Liver (tissue), 9 donors: ENCODE measurements around the gene MYO15B. TPM values are rescaled to one million over a fixed set of nuclear protein-coding genes. Genes with fewer than 3 reads are reported as not detected.
"Not testable (repeated sequence)": the region's sequence is repeated elsewhere in the genome, so short reads cannot be mapped to it uniquely, and the experiment has no call there.

ENCODE experiments used
- DNase-seq: peaks from one replicate; pipeline ENCODE4 v3.0.0-alpha.2; 2017; ENCODE audit warnings: low spot score
- H3K27ac ChIP-seq, 2 donors: one replicate each; pipeline ENCODE4 v1.7.0; 2013; ENCODE audit warnings: inconsistent platforms in 2 of 2, low read length in 2 of 2, control low read depth in 1 of 2, low read depth in 1 of 2, mild to moderate bottlenecking in 1 of 2
- H3K27me3 ChIP-seq, 4 donors: one replicate each; pipeline versions ENCODE4 v1.6.1 to v1.7.0; 2013; ENCODE audit warnings: low read length in 3 of 4, inconsistent platforms in 1 of 4, mild to moderate bottlenecking in 1 of 4, moderate library complexity in 1 of 4; ENCODE audit not compliant: control insufficient read depth in 4 of 4, insufficient read depth in 4 of 4
- H3K36me3 ChIP-seq, 4 donors: one replicate each; pipeline versions ENCODE4 v1.6.1 to v1.7.0; 2013; ENCODE audit warnings: low read length in 3 of 4, mild to moderate bottlenecking in 3 of 4, low read depth in 1 of 4, moderate library complexity in 1 of 4; ENCODE audit not compliant: control insufficient read depth in 4 of 4, insufficient read depth in 3 of 4
- H3K4me1 ChIP-seq, 4 donors: one replicate each; pipeline versions ENCODE4 v1.6.1 to v1.7.0; 2013; ENCODE audit warnings: low read length in 3 of 4, mild to moderate bottlenecking in 3 of 4, moderate library complexity in 1 of 4; ENCODE audit not compliant: control insufficient read depth in 4 of 4, insufficient read depth in 4 of 4
- H3K4me3 ChIP-seq, 3 donors: one replicate each; pipeline versions ENCODE4 v1.6.1 to v1.7.0; 2013; ENCODE audit warnings: low read length in 3 of 3, control low read depth in 1 of 3, low read depth in 1 of 3, mild to moderate bottlenecking in 1 of 3
- H3K9ac ChIP-seq, 2 donors: one replicate each; pipeline ENCODE4 v1.7.0; 2013; ENCODE audit warnings: low read length in 2 of 2, mild to moderate bottlenecking in 2 of 2, moderate library complexity in 2 of 2, control low read depth in 1 of 2, low read depth in 1 of 2
- H3K9me3 ChIP-seq, 4 donors: one replicate each; pipeline versions ENCODE4 v1.6.1 to v1.7.0; 2013; ENCODE audit warnings: low read length in 3 of 4; ENCODE audit not compliant: control insufficient read depth in 4 of 4
- FOXA1 ChIP-seq: IDR thresholded peaks from 2 replicates; pipeline ENCODE4 v1.6.1; 2016; ENCODE audit warnings: antibody characterized with exemption
- FOXA2 ChIP-seq: IDR thresholded peaks from 2 replicates; pipeline ENCODE4 v1.6.1; 2016; ENCODE audit warnings: antibody characterized with exemption
- GABPA ChIP-seq, 2 donors: IDR thresholded peaks in 1 of 2; conservative IDR thresholded peaks in 1 of 2; 2 replicates each; pipeline ENCODE4 v1.6.1; 2016; ENCODE audit warnings: antibody characterized with exemption in 2 of 2, mild to moderate bottlenecking in 1 of 2, moderate library complexity in 1 of 2
- HNF4A ChIP-seq, 2 donors: conservative IDR thresholded peaks; 2 replicates each; pipeline ENCODE4 v1.6.1; 2016; ENCODE audit warnings: antibody characterized with exemption in 2 of 2, mild to moderate bottlenecking in 2 of 2
- HNF4G ChIP-seq: IDR thresholded peaks from 2 replicates; pipeline ENCODE4 v1.6.1; 2016; ENCODE audit warnings: antibody characterized with exemption
- RXRA ChIP-seq, 2 donors: IDR thresholded peaks; 2 replicates each; pipeline ENCODE4 v1.6.1; 2017 to 2018; ENCODE audit warnings: antibody characterized with exemption in 2 of 2, mild to moderate bottlenecking in 1 of 2
- SP1 ChIP-seq: IDR thresholded peaks from 2 replicates; pipeline ENCODE4 v1.6.1; 2018; ENCODE audit warnings: antibody characterized with exemption, mild to moderate bottlenecking
- TAF1 ChIP-seq: conservative IDR thresholded peaks from 2 replicates; pipeline ENCODE4 v1.6.1; 2016; ENCODE audit warnings: antibody characterized with exemption, mild to moderate bottlenecking
- YY1 ChIP-seq: IDR thresholded peaks from 2 replicates; pipeline ENCODE4 v1.6.1; 2016; ENCODE audit warnings: antibody characterized with exemption, mild to moderate bottlenecking
- WGBS: extraction: QIAGEN DNeasy Blood & Tissue Kit; methylation state at CpG from one replicate; pipeline ENCODE4 v1.1.7; 2013; 5-methylcytosine and 5-hydroxymethylcytosine counted together
- polyA plus RNA-seq, 2 donors: library from polyadenylated mRNA; stranded (reverse) in 1 of 2; unstranded in 1 of 2; fragments of 200-250 nt in 1 of 2; fragments of >200 nt in 1 of 2; fragmentation: Nextera tagmentation in 1 of 2; extraction: Ambion mirVana in 1 of 2; gene quantifications; one replicate each; pipeline versions ENCODE4 v1.2.1 to v1.2.3, GENCODE V29; 2013 to 2015
- total RNA-seq, 2 donors: library from RNA; depleted of rRNA; stranded (reverse); fragments of >200 nt; gene quantifications; one replicate each; pipeline ENCODE4 v1.2.3, GENCODE V29; 2014
- TF ChIP-seq, protein P1 (sequence below): IDR thresholded peaks from 2 replicates; pipeline ENCODE4 v1.6.1; 2016; ENCODE audit warnings: antibody characterized with exemption
- TF ChIP-seq, protein P2 (sequence below): IDR thresholded peaks from 2 replicates; pipeline ENCODE4 v1.6.1; 2016; ENCODE audit warnings: antibody characterized with exemption
- TF ChIP-seq, protein P3 (sequence below): fragments of 150-350 bp; IDR thresholded peaks from 2 replicates; pipeline ENCODE4 v1.5.1; 2017; ENCODE audit warnings: improper control_type of control experiment, low read depth, low read length; ENCODE audit not compliant: missing input control
- donor health status: healthy.
- donor health status: healthy.
- donor health status: healthy.
- donor health status: healthy.
- donor health status: healthy.

MYO15B gene
- total and polyA plus RNA-seq, 4 donors, result 13.3 to 34.4 (median 18.0) TPM

DNA sequence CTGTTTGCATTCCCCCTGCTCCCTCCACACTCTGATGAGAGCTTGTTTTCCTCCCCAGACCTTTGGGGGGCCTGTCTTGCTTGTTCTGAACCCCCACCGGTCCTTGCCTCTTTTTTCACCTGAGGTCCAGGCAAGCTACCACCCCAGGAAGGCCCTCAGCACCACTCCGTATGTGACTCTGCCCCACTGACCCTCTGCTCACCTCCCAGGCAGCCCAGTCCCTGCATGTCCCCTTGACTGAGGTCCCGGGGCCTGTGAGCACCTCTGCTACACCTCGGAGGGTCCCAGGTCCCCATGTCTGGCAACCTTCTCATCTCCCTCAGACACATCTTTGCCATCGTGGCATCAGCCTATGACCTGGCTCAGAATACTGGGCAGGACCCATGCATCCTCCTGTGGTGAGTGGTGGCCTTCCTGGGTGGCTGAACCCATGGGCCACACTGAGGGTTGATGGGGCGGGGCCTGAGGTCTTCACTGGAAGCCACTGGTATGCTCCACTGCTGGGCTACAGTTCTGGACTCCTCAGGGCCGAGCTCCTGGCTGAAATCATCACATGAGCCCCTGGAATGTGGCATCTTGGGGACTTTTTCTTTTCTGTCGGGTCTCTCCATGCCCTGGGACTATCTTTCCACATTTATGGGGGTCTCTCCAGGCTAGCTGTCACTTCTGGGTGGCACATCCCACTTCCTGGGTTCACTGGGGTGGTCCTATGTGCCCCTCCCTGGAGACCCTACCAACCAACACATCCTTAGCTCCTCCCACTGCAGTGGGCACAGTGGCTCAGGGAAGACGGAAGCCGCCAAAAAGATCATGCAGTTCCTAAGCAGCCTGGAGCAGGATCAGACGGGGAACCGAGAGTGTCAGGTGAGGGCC is 3.5 kb downstream of the MYO15B start:
- no peak for DNase-seq
- Histone ChIP-seq H3K9ac (no peak overlapping the region), H3K4me3 (no peak overlapping the region), H3K36me3 (peaks cover 0 to 1% (median 0%) of the 10 kb centered on the region in 4 donors), H3K27me3 (no peaks in the 10 kb centered on the region), H3K27ac (no peak overlapping the region), H3K9me3 (no peaks in the 10 kb centered on the region), H3K4me1 (peaks cover 3 to 13% (median 8%) of the 10 kb centered on the region in 4 donors)
- TF ChIP-seq FOXA1, result no peak
- TF ChIP-seq HNF4A (conservative IDR thresholded peaks at IDR 0.05), result no peak
- no peak for TF ChIP-seq GABPA (IDR thresholded peaks at IDR 0.05 in 1 of 2, conservative IDR thresholded peaks at IDR 0.05 in 1 of 2)
- whole genome bisulfite sequencing, result 89% methylated on average over 12 of the region's 12 CpGs

DNA sequence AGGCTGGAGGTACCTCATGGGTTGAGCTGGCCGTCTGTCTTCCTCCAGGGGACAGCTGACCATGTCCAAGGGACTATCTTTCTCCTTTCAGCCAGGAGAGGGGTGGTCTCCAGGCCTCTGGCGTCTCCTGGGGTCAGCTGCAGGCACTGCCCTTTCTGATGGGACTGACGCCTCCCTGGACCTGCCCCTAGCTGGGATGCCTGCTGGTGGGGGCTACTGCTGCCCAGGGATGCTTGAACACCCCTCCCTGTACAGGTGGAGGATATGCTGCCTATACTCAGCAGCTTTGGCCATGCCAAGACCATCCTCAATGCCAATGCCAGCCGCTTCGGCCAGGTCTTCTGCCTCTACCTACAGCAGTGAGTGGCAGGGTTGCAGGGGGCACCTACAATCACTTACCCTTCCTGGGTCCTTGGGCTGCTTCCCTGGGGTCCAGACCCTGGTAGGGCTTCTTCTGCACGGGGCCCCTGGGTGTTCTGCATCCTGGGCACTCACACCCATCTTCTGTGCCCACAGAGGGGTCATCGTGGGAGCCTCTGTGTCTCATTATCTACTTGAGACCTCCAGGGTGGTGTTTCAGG is 4.2 kb downstream of the MYO15B start:
- Histone ChIP-seq H3K4me3 (no peak overlapping the region), H3K36me3 (peaks cover 0 to 1% (median 0%) of the 10 kb centered on the region in 4 donors), H3K9ac (no peak overlapping the region), H3K4me1 (peaks cover 3 to 13% (median 8%) of the 10 kb centered on the region in 4 donors), H3K27ac (no peak overlapping the region), H3K9me3 (no peaks in the 10 kb centered on the region), H3K27me3 (no peaks in the 10 kb centered on the region)
- 91% methylated on average over 7 of the region's 7 CpGs for WGBS
- TF ChIP-seq GABPA (IDR thresholded peaks at IDR 0.05 in 1 of 2, conservative IDR thresholded peaks at IDR 0.05 in 1 of 2), result no peak
- no peak for TF ChIP-seq FOXA2
- TF ChIP-seq HNF4A (conservative IDR thresholded peaks at IDR 0.05), result no peak
- TF ChIP-seq, protein P1, sequence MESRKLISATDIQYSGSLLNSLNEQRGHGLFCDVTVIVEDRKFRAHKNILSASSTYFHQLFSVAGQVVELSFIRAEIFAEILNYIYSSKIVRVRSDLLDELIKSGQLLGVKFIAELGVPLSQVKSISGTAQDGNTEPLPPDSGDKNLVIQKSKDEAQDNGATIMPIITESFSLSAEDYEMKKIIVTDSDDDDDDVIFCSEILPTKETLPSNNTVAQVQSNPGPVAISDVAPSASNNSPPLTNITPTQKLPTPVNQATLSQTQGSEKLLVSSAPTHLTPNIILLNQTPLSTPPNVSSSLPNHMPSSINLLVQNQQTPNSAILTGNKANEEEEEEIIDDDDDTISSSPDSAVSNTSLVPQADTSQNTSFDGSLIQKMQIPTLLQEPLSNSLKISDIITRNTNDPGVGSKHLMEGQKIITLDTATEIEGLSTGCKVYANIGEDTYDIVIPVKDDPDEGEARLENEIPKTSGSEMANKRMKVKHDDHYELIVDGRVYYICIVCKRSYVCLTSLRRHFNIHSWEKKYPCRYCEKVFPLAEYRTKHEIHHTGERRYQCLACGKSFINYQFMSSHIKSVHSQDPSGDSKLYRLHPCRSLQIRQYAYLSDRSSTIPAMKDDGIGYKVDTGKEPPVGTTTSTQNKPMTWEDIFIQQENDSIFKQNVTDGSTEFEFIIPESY, result no peak
- no peak for TF ChIP-seq SP1
- TF ChIP-seq, protein P2, sequence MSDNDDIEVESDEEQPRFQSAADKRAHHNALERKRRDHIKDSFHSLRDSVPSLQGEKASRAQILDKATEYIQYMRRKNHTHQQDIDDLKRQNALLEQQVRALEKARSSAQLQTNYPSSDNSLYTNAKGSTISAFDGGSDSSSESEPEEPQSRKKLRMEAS, result no peak
- TF ChIP-seq TAF1, result no peak
- no peak for DNase-seq

DNA sequence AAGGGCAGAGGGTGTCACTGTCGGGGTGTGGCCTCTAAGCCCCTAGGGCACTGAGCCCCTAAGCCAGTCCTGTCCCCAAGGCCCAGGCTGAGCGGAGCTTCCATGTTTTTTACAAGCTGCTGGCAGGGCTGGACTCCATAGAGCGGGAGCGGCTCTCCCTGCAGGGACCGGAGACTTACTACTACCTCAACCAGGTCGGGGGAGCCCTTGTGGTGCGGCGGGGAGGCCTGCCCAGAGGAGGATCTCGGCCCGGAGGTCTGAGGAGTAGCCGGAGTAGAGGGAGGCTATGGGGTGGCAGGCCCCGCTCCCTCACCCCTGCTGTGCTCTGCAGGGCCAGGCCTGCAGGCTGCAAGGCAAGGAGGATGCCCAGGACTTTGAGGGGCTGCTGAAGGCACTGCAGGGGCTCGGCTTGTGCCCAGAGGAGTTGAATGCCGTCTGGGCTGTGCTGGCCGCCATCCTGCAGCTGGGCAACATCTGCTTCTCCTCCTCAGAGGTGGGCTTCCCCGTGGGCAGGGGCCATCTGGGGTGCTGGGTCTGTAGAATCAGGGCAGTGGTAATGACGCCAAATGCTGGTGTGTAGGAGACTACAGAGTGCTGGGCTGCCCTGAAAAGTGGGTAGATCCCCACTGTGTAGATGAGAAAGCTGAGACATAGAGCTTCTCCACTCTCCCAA is 4.9 kb downstream of the MYO15B start:
- Histone ChIP-seq H3K9ac (no peak overlapping the region), H3K4me3 (no peak overlapping the region), H3K27ac (no peak overlapping the region), H3K27me3 (no peaks in the 10 kb centered on the region), H3K36me3 (peaks cover 0 to 1% (median 0%) of the 10 kb centered on the region in 4 donors), H3K9me3 (no peaks in the 10 kb centered on the region), H3K4me1 (peaks cover 3 to 12% (median 8%) of the 10 kb centered on the region in 4 donors)
- TF ChIP-seq RXRA (IDR thresholded peaks at IDR 0.05) (no peak), FOXA1 (no peak), SP1 (no peak), HNF4G (no peak), YY1 (no peak), TAF1 (no peak), HNF4A (conservative IDR thresholded peaks at IDR 0.05) (no peak)
- TF ChIP-seq, protein P3, sequence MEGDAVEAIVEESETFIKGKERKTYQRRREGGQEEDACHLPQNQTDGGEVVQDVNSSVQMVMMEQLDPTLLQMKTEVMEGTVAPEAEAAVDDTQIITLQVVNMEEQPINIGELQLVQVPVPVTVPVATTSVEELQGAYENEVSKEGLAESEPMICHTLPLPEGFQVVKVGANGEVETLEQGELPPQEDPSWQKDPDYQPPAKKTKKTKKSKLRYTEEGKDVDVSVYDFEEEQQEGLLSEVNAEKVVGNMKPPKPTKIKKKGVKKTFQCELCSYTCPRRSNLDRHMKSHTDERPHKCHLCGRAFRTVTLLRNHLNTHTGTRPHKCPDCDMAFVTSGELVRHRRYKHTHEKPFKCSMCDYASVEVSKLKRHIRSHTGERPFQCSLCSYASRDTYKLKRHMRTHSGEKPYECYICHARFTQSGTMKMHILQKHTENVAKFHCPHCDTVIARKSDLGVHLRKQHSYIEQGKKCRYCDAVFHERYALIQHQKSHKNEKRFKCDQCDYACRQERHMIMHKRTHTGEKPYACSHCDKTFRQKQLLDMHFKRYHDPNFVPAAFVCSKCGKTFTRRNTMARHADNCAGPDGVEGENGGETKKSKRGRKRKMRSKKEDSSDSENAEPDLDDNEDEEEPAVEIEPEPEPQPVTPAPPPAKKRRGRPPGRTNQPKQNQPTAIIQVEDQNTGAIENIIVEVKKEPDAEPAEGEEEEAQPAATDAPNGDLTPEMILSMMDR, result no peak
- no peak for DNase-seq
- 94% methylated on average over 17 of the region's 17 CpGs for WGBS

DNA sequence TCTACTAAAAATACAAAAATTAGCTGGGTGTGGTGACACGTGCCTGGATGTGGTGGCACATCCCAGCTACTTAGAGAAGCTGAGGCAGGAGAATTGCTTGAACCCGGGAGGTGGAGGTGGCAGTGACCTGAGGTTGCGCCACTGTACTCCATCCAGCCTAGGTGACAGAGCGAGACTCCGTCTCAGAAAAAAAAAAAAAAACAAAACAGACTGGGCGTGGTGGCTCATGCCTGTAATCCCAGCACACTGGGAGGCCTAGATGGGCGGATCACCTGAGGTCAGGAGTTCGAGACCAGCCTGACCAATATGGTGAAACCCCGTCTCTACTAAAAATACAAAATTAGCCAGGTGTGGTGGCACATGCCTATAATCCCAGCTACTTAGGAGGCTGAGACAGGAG is 5.8 kb downstream of the MYO15B start:
- not testable (repeated sequence) for H3K27me3 ChIP-seq, H3K27ac ChIP-seq, H3K9ac ChIP-seq, H3K36me3 ChIP-seq, H3K4me3 ChIP-seq, H3K9me3 ChIP-seq, DNase-seq
- WGBS, result 85% methylated on average over 9 of the region's 9 CpGs
- H3K4me1 ChIP-seq, result peaks cover 3 to 12% (median 8%) of the 10 kb centered on the region in 4 donors
